Prostate gland (tissue), 2 donors: ENCODE data around the gene FANCE.

ENCODE experiments used
- CTCF ChIP-seq, 4 experiments: fragments of 200-600 bp in 2 of 4; fragments of 450-650 bp in 2 of 4; sonication (generic) in 2 of 4; IDR thresholded peaks; 1 replicate in 3 of 4; 2 replicates in 1 of 4; pipeline ENCODE4 v1.5.1; 2016 to 2019; ENCODE audit warnings: antibody characterized with exemption in 4 of 4, mild to moderate bottlenecking in 2 of 4, moderate library complexity in 2 of 4
- POLR2A ChIP-seq: fragments of 450-650 bp; IDR thresholded peaks from one replicate; pipeline ENCODE4 v1.6.1; 2016; ENCODE audit warnings: antibody characterized with exemption, mild to moderate bottlenecking
- POLR2AphosphoS5 ChIP-seq: sonication (generic); formaldehyde crosslinking; IDR thresholded peaks from one replicate; pipeline ENCODE4 v1.6.1; 2017; ENCODE audit warnings: antibody characterized with exemption

DNA sequence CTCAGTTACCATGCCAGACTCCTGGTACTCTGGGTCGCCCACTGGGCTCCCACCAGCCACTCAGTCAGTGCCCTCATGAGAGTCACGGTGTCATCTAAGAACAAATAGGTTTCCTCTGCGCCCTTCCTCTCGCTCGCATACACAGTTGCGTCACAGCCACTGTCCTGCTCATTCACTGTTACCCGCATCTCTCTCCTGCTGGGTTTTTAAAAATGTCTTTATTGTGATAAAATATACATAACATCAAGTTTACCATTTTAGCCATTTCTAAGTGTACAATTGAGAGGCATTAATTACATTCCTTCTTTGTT is 40.8 kb downstream of the FANCE start:
- no peak for TF ChIP-seq POLR2A
- TF ChIP-seq CTCF (IDR thresholded peaks at IDR 0.05), result no peak
- no peak for TF ChIP-seq POLR2AphosphoS5
